Superior temporal gyrus (tissue), 1 donor: ENCODE results near the gene PRKAG2.

Experiments
- DNase-seq: peaks from one replicate; pipeline ENCODE4 v3.0.0-alpha.2; 2016; ENCODE audit errors: extremely low spot score

PRKAG2 gene

GRCh38 chr7:151866028-151866427 lies 10.9 kb downstream of the PRKAG2 start:
- no peak for DNase-seq

- DNase-seq, result no peak
These were observed 11.7 kb downstream of the PRKAG2 start for GRCh38 chr7:151865070-151865670.

- DNase-seq, result no peak
These were observed 12.4 kb downstream of the PRKAG2 start for GRCh38 chr7:151864561-151864960.

GRCh38 chr7:151864081-151864480 lies 12.8 kb downstream of the PRKAG2 start:
- no peak for DNase-seq

- DNase-seq, result no peak
These were observed 13.4 kb downstream of the PRKAG2 start for GRCh38 chr7:151863386-151864079.

GRCh38 chr7:151862606-151863381 lies 14.1 kb downstream of the PRKAG2 start:
- no peak for DNase-seq

GRCh38 chr7:151861881-151862280 lies 15.0 kb downstream of the PRKAG2 start:
- DNase-seq, result no peak

- DNase-seq, result no peak
These were observed 16.1 kb downstream of the PRKAG2 start for GRCh38 chr7:151860771-151861170.

- no peak for DNase-seq
These were observed 16.8 kb downstream of the PRKAG2 start for GRCh38 chr7:151859948-151860685.

- DNase-seq, result peak; percentile 42
These were observed 17.6 kb downstream of the PRKAG2 start for GRCh38 chr7:151859111-151859947.

GRCh38 chr7:151858456-151858855 lies 18.5 kb downstream of the PRKAG2 start:
- no peak for DNase-seq

- no peak for DNase-seq
These were observed 19.0 kb downstream of the PRKAG2 start for GRCh38 chr7:151857866-151858450.

- DNase-seq, result peak; percentile 56
These were observed 19.5 kb downstream of the PRKAG2 start for GRCh38 chr7:151857412-151857811.

- no peak for DNase-seq
These were observed 20.4 kb downstream of the PRKAG2 start for GRCh38 chr7:151856516-151856915.

GRCh38 chr7:151856098-151856497 lies 20.8 kb downstream of the PRKAG2 start:
- no peak for DNase-seq

- no peak for DNase-seq
These were observed 22.2 kb downstream of the PRKAG2 start for GRCh38 chr7:151854720-151855071.

- DNase-seq, result no peak
These were observed 22.8 kb downstream of the PRKAG2 start for GRCh38 chr7:151853896-151854719.

GRCh38 chr7:151852486-151853396 lies 24.2 kb downstream of the PRKAG2 start:
- DNase-seq, result no peak

- no peak for DNase-seq
These were observed 25.1 kb downstream of the PRKAG2 start for GRCh38 chr7:151851782-151852181.
